ENCODE data around the gene EMC8.

DNA sequence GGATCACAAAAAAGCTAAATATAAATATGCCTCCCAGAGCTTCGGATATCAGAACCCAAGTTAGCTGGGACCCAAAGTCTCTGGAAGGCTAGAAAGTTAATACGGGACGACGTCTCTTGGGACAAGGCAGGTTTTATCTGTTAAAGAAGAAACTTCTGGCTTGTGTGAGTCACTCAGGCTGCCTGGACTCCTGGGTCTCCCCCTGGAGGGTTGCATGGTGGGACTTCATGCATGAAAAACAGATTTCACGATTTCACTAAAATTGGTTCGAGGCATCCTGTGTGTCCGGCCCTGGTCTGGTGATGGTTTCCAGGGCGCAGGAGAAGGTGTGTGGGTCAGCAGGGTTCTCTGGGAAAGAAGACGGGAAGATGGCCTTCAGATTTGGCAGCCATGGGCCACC, 47.1 kb upstream of the EMC8 start:
- TF ChIP-seq GATA2 (IDR thresholded peaks at IDR 0.05; ENCODE audit: low read depth, low read length) (no peak), GATA3 (IDR thresholded peaks at IDR 0.05; ENCODE audit: low read depth, low read length) (no peak)
